ENCODE measurements around the gene SLCO1B1.

The SLCO1B1 gene

DNA sequence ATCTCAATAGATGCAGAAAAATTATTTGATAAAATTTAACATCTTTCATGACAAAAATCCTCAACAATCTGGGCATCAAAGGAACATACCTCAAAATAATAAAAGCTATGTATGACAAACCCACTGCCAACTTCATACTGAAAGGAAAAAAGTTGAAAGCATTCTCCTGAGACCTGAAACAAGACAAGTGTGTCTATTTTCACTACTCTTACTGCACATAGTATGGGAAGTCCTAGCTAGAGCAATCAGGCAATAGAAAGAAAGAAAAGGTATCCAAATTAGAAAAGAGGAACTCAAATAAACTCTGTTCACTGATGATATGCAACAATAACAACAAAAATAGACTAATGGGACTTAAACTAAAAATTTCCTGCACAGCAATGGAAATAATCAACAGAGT, 90.1 kb downstream of the SLCO1B1 start:
- DNase-seq = no peak

DNA sequence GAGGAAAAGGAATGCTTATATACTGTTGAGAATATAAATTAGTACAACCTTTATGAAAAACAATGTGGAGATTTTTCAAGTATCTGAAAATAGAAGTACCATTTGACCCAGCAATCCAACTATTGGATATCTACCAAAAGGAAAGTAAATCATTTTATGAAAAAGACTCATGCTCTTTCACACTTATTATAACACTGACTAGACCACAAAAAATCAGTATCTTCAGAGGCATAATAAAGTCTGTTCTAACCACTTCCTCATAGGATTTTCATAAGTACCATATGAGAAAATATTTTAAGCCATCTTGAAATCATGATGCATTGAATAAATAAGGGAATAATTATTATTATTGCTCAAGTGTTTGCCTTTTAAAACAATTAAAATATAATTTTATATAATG, 90.8 kb downstream of the SLCO1B1 start:
- no peak for DNase-seq

DNA sequence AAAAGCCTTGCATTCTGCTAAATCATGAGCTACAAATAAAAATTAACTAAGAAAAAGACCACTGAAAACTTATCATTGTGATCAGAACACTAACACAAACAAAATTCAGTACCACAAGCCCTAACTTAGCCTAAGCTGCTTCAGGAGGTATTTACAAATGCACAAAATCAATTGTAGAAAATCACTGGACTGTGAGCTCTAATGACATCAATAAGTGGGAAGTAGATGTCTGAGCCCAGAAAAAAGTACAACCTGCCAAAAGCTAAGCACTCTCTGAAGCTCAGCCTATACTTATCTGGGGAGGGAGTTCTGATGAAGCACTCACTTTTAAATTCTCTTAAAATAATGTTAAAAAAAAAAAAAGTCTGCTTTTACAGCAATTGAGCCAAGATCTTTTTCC, 92.9 kb downstream of the SLCO1B1 start:
- DNase-seq = peak; percentile 42

DNA sequence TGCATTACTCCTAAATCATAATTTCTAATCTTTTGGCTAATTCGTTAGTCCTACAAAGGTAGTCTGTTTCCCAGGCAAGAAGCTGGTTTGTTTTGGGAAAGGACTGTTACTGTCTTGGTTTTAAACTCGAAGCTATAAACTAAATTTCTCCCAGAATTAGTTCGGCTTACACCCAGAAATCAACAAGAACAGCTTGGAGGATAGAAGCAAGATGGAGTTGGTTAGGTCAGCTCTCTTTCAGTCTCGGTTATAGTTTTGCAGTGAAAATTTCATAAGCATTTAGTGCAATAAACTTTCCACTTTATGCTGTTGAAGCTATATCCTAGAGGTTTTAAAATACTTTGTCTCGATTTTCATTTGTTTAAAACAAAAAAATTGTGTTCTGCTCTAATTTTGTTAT, 103.4 kb downstream of the SLCO1B1 start:
- DNase-seq = no peak

DNA sequence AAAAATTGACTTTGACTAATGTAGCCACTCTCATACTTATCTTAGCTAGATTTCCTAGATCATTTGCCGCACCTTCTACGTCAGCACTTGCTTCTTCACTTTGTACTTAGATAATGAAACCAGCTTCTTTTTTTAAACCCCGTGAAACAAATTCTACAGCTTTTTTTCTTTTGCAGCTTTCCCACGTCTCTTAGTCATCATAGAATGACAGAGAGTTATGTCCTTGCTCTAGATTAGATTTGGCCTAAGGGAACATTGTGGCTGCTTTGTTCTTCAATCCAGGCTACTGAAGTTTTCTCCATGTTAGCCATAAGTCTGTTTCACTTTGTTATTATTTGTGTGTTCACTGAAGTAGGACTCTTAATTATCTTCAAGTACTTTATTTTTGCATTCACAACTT, 108.9 kb downstream of the SLCO1B1 start:
- no peak for DNase-seq

GRCh38 chr12:21248679-21249078, 117.7 kb downstream of the SLCO1B1 start:
- peak; percentile 0 for DNase-seq

GRCh38 chr12:21252070-21252469, 121.1 kb downstream of the SLCO1B1 start:
- no peak for DNase-seq

GRCh38 chr12:21257172-21257571, 126.2 kb downstream of the SLCO1B1 start:
- DNase-seq = no peak

GRCh38 chr12:21264232-21264631, 133.2 kb downstream of the SLCO1B1 start:
- DNase-seq = no peak

GRCh38 chr12:21265932-21266331, 134.9 kb downstream of the SLCO1B1 start:
- DNase-seq = no peak

- no peak for DNase-seq
These were observed 145.8 kb downstream of the SLCO1B1 start for GRCh38 chr12:21276826-21277225.
